HTERT RPE-1 (cell line): Measurements from ENCODE around the gene TBC1D14.
"Not testable (repeated sequence)": the region's sequence is repeated elsewhere in the genome, so short reads cannot be mapped to it uniquely, and the experiment has no call there.

Source experiments
- in situ Hi-C: fragments of 300-500 bp; cut with MboI; formaldehyde crosslinking; loops from 4 replicates; pipeline ENCODE4 v1.14.3; 2020; ENCODE audit warnings: low sequenced_read_pairs

Gene TBC1D14

DNA sequence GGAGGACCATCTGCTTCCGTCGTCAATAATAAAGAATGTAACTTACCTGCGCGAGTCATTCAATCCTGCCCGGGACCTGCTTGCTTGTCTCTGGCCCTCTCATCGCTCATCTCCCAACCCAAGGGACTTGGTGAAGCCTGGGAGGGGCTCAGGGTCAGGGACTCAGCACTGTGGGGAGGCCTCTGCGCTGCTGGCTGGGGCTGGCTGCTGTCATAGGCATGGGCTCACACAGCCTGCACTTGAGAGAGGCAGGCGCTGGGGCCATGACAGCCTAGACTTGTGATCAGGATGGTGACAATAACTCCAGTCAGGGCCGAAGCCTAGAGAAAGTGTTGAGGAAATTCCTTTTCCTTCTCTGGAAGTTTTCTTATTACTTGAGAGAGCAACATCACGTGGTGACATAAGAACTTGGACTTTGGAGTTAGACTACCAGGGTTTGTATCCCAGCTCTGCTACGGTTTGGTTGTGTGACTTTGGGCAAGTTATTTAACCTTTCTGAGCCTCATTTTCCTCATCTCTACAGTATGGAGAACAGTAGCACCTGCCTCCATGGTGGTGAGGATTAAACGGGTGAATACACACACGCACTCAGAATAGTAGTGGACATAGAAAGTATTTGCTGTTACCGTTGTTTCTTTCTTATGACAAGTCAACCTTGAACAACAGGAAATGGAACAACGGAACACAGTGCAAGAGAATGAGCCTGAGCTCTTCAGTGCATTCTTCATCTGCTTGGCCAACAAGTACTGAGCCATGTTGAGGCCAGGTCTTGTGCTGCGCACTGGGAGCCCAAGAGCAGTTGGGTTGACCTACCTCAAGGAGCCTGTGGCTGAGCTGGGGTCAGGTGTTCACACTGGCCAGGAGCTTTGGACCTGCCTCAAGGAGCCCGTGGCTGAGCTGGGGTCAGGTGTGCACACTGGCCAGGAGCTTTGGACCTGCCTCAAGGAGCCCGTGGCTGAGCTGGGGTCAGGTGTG is 60.5 kb downstream of the TBC1D14 start:
- in situ Hi-C loops: no loop called here

DNA sequence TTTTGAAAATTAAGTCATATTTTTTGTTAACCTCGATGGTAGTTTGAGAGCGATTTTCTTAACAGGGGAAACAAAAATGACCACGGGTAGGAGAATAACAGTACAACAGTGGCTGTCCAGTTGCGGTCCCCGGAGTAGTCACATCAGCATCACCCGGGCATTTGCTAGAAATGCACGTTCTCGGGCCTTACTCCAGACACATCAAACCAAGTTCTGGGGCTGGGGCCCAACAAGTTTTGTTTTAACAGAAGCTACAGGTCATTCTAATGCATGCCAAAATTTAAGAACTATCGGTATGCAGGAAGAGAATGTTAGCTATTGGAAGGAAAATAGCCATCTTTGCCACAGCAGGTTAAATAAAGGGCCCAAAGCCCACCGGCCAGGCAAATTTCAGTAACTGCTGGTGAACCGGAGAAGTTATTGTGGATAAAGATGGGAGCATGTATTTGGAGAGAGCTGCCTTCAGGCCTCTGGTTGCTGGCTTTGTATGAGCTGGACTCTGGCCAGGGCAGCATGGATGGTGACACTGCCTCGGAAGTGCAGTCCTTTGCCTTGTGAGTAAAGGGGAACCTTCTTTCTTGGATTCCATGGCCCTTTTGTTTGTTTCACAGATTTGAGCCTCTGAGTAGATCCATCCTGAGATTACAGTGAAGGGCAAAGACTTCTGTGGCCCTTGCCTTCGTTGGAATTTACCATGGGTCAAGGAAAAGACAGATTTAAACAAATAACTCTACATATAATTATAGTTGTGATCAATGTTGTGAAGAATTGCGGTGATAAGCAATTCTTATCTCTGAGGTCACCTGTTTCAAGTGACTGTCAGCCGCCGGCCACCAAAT is 62.1 kb downstream of the TBC1D14 start:
- in situ Hi-C loops: no loop called here

DNA sequence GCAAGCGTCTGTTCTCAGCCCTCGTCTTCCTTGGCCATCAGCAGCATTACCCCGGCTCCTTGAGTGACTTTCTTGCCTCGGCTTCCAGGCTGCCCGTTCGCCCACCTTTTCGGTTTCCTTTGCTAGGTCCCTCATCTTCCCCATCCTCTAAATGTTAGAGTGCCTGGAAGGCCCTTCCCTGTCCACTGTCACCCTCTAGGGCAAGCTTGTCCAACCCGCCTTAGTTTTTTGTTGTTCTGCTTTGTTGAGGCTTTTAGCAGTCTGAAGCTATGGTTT is 62.7 kb downstream of the TBC1D14 start:
- in situ Hi-C loops: no loop called here

DNA sequence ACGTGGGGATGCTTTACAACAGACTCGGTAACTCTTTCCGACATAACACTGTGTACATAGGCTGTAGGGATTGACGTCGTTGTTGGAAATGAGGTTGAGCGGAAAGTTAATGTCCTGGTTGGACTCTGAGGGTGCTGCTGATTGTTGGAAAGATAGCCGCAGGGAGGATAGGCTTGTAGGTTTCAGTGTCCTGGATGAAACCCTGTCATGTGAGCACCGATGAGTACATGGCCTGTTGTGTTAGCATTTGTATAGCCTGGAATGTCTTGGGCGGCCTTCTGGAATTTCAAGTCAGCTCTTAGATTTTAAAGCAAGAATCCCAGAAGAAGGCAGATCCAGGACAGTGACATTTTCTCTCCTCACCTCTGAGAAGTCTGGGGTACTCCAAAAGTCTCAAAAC is 63.3 kb downstream of the TBC1D14 start:
- in situ Hi-C loops: no loop called here

DNA sequence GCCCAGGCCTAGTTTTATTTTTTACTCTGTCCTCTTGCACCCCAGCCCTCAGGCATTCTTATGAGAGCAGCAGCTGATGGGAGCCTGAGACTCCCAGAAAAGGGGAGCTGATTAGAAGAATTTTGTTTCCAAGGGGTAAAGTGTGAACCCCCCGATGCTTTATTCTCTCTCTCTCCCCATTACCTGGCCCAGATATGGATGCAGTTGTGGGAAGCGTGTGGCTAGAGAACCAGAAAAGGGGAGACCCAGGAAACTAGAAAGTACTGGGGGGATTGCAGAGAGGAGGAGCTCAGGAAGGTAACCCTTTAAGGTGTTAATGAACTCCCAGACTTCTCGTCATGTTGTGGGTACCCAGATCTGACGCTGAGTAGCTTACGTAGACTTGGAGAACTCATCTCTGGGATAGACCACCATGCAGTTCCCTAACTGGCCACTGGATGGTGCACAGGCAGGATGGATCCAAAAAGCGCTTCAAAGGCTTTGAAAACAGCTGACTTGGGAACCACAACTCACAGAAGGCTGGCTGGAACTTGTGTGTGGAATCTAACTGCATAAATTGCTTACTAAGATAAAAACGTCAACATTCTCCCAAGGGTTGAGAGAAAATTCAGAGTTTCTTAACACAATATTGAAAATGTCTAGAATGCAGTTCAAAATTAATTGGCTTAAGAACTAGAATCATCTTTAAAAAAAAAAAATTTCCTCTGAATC is 64.7 kb downstream of the TBC1D14 start:
- in situ Hi-C loops: no loop called here

DNA sequence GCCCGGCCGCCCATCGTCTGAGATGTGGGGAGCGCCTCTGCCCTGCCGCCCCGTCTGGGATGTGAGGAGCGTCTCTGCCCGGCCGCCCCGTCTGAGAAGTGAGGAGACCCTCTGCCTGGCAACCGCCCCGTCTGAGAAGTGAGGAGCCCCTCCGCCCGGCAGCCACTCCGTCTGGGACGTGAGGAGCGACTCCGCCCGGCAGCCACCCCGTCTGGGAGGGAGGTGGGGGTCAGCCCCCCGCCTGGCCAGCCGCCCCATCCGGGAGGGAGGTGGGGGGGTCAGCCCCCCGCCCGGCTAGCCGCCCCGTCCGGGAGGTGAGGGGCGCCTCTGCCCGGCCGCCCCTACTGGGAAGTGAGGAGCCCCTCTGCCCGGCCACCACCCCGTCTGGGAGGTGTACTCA is 68.2 kb downstream of the TBC1D14 start:
- in situ Hi-C loops: not testable (repeated sequence)

DNA sequence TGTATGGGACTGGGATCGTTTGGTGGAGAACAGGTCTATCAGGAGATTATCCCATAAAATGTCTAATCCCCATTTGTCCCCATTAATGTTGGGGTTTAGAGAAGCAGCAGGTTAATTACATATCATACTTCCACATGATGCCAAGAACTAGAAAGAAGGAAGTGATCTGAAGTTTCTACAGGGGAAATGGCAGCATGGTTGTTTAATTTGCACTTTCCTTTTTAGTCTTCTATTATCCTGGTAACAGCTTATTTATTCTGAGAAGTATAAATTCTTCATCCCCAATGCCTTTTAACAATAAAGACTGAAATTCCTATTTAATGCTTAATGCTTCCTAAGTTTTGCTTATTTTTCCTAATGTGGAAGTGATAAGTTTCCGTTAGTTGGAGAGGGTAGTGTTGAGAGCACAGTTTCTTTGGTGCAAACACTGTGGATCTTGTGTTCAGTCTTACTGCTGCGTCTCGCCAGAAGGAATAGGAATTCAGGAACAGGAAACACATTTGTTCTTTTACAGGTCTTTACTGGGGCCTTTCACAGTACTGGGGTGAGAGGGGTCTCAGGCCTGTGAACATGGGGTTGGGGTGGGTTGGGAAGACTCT is 74.0 kb downstream of the TBC1D14 start:
- in situ Hi-C loops: no loop called here

DNA sequence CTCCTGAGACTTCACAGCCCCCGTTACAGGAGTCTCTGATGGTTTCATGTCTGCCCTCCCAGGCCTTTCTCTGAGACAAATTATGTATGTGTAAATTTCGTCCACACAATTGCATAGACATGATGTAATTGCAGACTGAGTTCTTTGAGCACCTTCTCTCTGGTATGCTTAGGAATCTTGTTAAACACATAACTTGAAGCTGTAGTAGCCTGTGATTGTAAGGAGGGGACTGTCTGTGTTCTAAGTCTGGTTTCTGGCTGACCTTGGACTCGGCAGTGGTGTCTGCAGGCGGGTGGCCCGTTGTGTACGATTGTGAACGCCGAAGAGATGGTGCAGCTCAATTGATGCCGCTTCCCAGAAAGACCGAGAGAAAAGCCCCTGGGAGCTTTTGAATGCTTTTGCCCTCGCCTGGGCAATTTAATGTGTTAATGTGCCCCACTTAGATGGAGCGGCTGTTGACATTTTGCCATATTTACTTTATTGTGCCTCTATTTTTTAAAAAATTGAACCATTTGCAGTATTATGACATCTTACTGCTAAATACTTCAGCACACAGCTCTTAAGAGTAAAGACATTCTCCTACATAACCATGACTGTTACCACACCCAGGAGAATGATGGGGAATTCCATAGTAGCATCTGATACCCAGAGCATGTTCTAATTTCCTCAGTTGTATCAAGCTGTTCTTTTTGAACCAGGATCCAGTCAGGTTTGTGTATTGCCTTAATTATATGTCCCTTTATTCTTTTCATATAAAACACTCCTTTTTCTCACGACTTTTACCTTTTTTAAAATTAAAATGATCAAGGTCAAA is 75.2 kb downstream of the TBC1D14 start:
- in situ Hi-C loops: no loop called here

DNA sequence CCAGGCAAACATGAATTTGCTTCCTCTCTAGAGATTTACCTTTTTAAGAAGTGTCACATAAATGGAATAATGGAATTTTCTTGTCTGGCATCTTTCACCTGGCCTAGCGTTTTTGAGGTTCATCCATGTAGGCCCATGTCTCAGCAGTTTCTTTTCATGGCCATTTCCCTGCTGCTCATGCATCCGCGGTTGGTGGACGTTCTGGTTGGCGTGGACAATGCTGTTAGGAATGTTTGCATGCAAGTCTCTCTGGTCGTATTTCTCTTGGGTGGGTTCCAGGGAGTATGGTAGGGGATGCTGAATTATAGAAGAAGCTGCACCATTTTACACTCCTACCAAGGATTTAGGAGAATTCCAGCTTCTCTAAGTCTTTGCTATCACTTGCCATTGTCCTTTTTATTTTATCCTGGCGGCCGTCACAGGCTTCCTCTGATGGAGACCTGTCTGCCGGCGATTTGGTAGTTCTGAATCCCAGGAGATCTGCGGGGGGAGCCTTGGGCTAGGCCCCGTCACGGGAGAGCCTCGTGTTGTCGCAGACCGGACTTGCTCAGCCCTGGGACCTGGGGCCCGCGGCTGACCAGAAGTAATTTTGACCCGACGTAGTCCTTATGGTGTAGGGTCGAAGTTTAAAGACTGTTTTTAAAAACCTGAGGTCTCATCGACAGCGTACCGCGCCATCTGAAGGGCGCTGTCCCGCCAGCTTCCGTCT is 76.6 kb downstream of the TBC1D14 start:
- in situ Hi-C loops: no loop called here

DNA sequence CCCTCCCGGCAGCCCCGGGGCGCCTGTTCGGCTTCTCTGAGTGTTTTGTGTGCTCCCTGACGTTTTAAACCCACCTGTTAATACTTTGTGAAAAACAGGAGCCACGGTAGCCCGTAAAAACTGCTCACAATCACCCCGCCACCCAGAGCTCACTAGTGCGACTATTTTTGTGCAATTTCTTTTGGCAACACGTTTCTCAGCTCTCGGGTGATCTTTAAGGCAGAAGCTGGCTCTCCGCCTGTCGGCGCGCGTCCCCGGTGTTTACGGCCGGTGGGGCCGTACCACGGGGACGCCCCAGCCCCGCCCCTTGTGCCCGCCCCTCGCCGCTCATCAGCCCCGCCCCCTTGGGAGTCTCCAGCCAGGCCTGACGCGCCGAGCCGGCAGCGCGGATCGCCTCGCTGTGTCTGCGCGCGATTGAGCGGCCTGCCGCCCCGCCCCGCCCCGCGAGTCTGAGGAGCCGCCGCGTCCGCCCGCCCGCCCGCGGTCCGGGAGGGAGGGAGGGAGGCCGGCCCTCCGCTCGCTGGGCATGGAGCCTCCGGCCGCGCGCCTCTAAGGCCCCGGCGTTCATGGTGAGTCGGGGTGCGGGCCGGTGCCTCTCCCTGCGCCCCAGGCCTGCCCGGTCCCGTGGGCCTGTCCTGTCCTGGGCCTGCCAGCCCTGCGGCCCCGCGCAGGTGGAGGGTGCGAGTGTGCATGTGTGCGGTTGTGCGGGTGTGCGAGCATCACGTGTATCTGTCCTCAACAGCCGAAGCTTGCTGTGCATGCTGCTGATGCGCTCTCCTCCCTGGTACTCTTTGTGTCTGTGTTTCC is 77.4 kb downstream of the TBC1D14 start:
- in situ Hi-C loops: no loop called here

DNA sequence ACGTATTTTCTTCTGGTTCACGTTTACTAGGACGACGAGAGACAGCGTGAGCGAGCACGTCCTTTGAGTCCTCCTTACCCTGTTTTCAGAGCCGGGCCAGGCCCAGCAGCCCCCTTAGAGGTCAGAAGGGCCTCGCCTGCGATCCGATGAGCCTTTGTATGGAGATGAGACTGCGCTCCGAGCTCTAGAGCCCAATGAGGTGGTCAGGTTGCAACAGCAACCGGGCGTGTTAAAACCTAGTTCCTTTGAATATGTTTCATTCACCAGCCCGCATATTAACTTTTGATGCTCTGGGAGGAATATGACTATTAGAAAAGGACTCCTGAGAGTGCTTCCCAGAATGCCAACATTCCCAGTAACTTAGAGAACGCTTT is 77.9 kb downstream of the TBC1D14 start:
- in situ Hi-C loops: no loop called here

DNA sequence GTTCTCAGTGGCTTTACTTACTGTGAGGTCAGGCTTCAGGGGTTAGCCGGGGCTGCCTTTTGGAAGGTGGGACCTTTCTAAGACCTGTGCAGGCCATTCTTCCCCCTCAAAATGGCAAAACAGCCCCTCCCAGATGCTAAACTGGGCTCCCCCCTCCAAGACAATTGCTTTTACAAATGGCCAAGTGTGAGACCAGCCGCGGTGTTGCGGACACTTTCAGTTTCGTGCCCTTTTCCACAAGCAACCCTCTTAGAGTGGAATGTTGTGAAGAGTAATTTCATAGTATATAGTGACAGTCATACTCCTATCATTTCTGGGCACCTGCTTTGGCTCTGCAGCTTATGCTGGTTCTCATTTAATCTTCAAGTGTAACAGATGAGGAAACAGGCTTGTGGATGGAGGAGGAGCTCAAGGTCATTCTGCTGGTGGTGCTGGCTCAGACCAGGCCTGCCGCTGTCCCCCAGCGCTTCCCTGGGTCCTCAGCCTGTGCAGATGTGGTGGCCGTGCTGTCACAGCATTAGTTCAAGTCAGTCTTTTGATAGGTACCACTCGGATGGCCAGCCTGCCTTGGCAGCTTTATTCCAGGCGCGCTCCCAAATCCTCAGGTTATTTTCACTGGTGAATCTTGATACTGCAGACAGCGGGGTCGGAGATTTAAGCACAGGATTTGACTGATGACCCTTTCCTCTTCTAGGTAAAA is 78.5 kb downstream of the TBC1D14 start:
- in situ Hi-C loops: no loop called here

DNA sequence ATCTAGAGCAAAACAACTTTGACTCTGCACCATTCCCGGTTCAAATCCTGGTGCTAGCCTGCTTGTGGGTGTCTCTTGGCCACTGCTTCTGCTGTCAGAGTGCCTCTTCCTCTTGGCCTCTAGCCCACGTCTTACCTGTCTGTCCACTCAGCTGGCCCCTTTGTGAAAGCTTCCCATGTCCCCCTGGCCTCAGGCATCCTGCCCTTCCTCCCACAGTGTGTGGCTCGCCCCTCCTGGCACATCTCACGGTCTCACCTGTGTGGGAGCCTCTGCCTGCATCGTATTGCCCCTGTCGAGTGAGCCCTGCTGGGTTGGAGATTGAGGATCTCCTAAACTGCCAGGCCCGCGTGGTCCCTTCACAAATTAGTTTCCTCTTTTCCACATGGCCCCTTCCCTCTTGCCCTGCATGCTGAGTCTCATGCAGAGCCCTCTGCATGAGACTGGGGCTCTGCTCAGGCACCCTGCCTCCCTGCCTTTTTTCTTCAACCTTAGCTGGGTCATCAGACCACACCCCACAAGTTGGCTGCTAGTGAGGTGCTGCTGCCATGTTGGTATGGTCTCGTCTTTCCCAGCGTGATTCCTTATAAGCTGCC is 79.8 kb downstream of the TBC1D14 start:
- in situ Hi-C loops: no loop called here

DNA sequence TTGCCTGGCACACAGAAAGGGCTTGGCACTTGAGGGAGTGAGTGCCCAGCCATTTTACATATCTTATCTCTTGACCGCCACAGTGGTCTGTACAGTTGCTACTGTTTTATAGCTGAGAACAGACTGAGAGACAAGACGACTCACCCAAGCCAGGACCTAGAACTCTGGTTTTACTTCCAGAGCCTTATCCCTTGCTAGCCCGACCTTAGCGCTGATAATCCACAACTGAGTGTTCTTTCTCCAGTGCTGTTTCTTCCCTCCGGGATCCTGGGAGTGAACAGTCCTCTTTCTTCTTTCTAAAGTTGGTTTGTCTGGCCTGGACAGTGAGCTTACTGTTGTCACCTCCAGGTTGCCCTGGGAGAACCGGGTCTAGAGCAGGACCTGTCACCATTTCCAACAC is 81.0 kb downstream of the TBC1D14 start:
- in situ Hi-C loops: no loop called here

DNA sequence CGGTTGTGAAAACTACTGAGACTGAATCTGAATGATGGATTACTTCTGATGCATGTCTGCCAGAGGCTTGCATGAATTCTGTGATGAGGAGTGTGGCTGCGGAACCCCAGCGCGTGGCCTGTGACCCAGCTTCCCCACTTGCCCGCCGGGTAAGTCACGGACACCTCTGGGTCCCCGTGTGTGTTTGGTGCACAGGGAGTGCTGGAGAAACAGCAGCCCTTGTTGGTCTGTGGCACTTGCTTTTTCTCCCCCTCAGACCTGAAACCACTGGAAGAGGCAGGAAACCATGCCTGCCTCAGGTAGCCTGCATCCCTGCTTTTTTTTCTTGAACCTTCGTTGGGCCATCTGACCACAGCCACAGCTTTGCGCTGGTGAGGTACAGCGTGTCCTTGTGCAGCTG is 81.6 kb downstream of the TBC1D14 start:
- in situ Hi-C loops: no loop called here

DNA sequence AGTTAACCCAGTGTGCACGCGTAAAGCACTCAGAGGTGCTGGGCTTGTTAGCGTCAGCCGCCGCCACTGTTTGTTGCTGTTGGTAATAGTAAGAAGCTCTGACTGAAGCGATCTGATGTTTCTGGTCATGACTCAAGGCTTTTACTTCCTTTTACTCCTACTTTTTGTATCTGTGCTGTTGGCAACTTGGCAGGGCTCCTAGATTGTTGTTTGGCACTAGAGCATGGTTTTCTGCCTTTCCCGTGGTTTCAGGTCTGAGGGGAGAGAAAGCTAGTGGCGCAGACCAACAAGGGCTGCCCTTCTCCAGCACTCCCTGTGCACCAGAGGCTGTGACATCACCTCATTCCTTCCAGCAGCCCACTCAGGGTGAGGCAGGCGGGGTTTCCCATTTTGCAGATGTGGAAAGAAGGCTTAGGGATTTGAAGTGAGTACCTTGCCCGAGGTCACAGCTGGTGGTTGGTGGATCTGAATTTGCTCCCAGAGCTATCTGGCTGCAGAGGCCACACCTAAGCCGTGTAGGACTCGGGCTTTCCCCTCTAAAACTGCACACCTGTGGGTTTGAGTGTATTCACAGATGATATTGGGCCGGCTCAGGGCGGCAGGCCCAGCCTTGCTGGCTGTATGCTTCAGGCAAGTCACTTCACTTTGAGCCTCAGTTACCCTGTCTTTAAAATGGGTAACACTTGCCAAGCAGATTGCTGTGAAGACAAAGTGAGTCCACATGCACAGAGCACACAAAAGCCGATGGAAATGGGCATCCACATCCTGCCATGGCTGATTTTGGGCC is 82.3 kb downstream of the TBC1D14 start:
- in situ Hi-C loops: no loop called here
